Measurements from ENCODE around the gene TSHZ3. TPM values are rescaled to one million over a fixed set of nuclear protein-coding genes. Genes with fewer than 3 reads are reported as not detected.

The TSHZ3 gene
- total RNA-seq, 1 donor from 2014 or later, result 82.5 TPM

DNA sequence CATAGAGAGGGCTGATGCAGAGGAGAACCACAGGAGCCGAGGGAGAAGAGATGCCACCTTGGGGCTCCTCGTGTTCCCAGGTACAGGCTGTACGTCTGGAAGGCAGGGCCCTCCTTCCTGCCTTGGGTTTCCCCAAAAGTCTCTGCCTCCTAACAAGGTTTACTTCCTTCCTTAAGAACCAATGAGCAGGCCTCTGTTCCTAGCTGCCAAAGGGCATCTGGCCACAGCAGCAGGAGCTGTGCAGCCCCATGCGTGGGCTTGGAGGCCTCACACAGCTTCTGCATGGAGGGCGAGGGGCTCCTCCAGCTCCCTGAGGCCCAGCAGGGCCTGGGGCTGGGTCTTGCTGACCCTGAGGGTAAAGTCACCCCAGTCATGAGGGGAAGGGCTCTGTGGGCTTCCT is 40.6 kb upstream of the TSHZ3 start:
- no peaks in the 10 kb centered on the region for H3K9me3 Mint-ChIP-seq
- no peak overlapping the region for H3K27ac Mint-ChIP-seq
- no peaks in the 10 kb centered on the region for H3K36me3 Mint-ChIP-seq
- H3K27me3 Mint-ChIP-seq (ENCODE audit: low read depth), result no peaks in the 10 kb centered on the region
- no peaks in the 10 kb centered on the region for H3K4me1 Mint-ChIP-seq
- no peak overlapping the region for H3K4me3 Mint-ChIP-seq
- DNase-seq (ENCODE audit: low spot score in 2 of 2, unreplicated experiment in 2 of 2), result no peak
- TF ChIP-seq, protein P1, sequence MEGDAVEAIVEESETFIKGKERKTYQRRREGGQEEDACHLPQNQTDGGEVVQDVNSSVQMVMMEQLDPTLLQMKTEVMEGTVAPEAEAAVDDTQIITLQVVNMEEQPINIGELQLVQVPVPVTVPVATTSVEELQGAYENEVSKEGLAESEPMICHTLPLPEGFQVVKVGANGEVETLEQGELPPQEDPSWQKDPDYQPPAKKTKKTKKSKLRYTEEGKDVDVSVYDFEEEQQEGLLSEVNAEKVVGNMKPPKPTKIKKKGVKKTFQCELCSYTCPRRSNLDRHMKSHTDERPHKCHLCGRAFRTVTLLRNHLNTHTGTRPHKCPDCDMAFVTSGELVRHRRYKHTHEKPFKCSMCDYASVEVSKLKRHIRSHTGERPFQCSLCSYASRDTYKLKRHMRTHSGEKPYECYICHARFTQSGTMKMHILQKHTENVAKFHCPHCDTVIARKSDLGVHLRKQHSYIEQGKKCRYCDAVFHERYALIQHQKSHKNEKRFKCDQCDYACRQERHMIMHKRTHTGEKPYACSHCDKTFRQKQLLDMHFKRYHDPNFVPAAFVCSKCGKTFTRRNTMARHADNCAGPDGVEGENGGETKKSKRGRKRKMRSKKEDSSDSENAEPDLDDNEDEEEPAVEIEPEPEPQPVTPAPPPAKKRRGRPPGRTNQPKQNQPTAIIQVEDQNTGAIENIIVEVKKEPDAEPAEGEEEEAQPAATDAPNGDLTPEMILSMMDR (IDR thresholded peaks at IDR 0.05; ENCODE audit: unreplicated experiment), result no peak

DNA sequence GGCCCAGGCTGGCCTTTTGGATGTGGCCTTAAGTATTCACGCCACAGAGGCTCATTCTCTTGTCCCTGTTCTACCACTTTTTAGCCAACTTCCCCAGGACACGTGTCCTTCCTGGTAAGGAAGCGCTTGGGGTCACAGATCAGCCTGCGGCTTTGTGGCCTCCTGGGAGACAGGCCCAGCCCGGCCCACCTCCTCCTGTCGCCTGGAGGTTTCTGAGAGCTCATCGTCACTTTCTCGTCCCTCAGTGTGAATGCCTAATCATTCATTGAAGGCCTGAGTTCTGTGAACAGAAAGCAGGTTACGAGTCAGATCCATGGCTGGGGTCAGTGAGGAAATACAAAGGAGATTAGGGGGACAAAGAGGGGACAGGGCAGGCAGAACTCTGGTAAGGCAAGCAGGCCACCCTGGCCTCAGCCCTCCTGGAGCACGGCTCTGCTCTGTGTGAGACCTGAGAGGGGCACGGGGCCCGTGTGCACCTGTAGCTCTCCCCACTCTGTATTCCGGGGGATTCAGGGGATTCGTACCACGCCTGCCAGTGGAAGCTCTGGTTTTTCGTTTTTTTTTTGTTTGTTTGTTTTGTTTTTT is 38.6 kb upstream of the TSHZ3 start:
- no peak for DNase-seq (ENCODE audit: low spot score in 2 of 2, unreplicated experiment in 2 of 2)
- Mint-ChIP-seq H3K4me1 (no peaks in the 10 kb centered on the region), H3K36me3 (peaks cover 2% of the 10 kb centered on the region), H3K27me3 (ENCODE audit: low read depth) (no peaks in the 10 kb centered on the region), H3K27ac (no peak overlapping the region), H3K4me3 (no peak overlapping the region), H3K9me3 (no peaks in the 10 kb centered on the region)
- TF ChIP-seq, protein P1 (IDR thresholded peaks at IDR 0.05; ENCODE audit: unreplicated experiment), result no peak

DNA sequence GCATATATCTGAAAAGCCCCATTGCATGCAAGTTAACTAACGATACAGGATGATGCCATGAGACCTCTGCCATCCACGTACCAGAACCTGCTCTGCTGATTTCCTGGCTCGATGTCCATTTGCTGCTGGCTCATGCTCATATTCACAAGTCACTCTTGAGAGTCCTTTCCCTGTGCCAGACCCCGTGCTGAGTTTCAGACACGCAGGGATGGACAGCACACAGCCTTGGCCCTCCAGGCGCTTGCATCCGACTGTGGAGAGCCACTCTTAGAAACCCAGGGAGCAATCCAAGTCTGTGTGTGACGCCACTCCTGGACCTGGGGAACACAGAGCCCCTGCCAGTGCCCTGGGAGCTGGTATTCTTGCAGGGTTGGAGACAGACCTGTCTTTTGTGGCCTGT is 37.6 kb upstream of the TSHZ3 start:
- no peak overlapping the region for H3K4me3 Mint-ChIP-seq
- peaks cover 2% of the 10 kb centered on the region for H3K36me3 Mint-ChIP-seq
- no peak overlapping the region for H3K27ac Mint-ChIP-seq
- no peaks in the 10 kb centered on the region for H3K4me1 Mint-ChIP-seq
- no peaks in the 10 kb centered on the region for H3K9me3 Mint-ChIP-seq
- TF ChIP-seq, protein P1 (IDR thresholded peaks at IDR 0.05; ENCODE audit: unreplicated experiment), result no peak
- DNase-seq (ENCODE audit: low spot score in 2 of 2, unreplicated experiment in 2 of 2), result no peak
- H3K27me3 Mint-ChIP-seq (ENCODE audit: low read depth), result no peaks in the 10 kb centered on the region

DNA sequence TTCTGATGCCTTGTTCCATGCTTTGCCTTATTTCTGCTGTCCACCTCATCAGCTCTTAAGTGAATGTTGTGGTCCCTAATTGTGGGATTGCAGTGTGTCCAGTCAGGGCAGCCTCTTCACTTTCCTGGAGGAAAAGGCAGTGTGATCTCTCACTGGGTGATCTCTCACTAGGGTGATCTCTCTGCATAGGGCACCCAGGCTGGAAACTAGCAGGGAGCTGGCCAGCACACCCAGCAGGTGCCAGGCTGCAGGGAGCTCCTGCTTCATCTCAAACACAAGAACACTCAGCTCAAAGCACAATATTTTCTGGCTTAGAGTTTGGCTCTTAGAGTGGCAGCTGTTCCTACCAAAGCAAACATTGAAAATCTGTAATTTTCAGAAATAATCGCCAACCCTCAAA is 36.5 kb upstream of the TSHZ3 start:
- H3K4me1 Mint-ChIP-seq, result no peaks in the 10 kb centered on the region
- peaks cover 2% of the 10 kb centered on the region for H3K36me3 Mint-ChIP-seq
- TF ChIP-seq, protein P1 (IDR thresholded peaks at IDR 0.05; ENCODE audit: unreplicated experiment), result no peak
- no peak overlapping the region for H3K27ac Mint-ChIP-seq
- no peak for DNase-seq (ENCODE audit: low spot score in 2 of 2, unreplicated experiment in 2 of 2)
- no peaks in the 10 kb centered on the region for H3K9me3 Mint-ChIP-seq
- no peak overlapping the region for H3K4me3 Mint-ChIP-seq
- peaks cover 2% of the 10 kb centered on the region for H3K27me3 Mint-ChIP-seq (ENCODE audit: low read depth)

DNA sequence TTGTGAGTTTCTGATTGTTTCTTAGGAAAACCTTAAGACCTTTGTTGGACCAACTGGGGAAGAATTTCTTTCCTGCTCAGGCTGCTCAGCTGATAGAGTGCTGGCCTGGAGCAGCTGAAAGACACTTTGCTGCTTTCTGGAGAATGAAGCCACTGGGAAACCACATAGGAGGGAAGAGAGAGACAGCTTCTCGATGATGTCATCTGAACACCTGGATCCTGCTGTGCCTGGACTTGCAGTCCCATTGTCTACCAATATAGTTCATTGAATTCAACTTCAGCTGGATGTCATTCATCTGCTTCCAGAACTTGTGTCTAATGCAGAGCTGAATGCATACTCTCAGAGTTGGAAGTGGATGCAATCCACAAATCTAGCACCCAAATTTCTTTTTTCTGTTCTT is 34.3 kb upstream of the TSHZ3 start:
- H3K4me1 Mint-ChIP-seq, result peaks cover 2% of the 10 kb centered on the region

More for the DNA sequence above, 34.3 kb upstream of the TSHZ3 start:
- TF ChIP-seq, protein P1 (IDR thresholded peaks at IDR 0.05; ENCODE audit: unreplicated experiment), result no peak
- H3K36me3 Mint-ChIP-seq, result peaks cover 2% of the 10 kb centered on the region
- no peaks in the 10 kb centered on the region for H3K9me3 Mint-ChIP-seq
- no peak for DNase-seq (ENCODE audit: low spot score in 2 of 2, unreplicated experiment in 2 of 2)
- peaks cover 4% of the 10 kb centered on the region for H3K27me3 Mint-ChIP-seq (ENCODE audit: low read depth)
- H3K27ac Mint-ChIP-seq, result no peak overlapping the region
- H3K4me3 Mint-ChIP-seq, result no peak overlapping the region

All from mesothelial cell of epicardium (in vitro differentiated cells).